ENCODE measurements around the gene TMPRSS9. TPM values are rescaled to one million over a fixed set of nuclear protein-coding genes. Genes with fewer than 3 reads are reported as not detected.
A peak's percentile ranks its signal among the peaks of the same experiment; 100 is the strongest.

TMPRSS9 gene
- total RNA-seq, 4 donors from 2014 or later, result 0.13 to 0.78 TPM; not detected in 2

- no peak overlapping the region for H3K4me3 ChIP-seq (replicated peaks in 1 of 3)
- intact Hi-C loops (cut with DNase I), result no loop called here
- TF ChIP-seq POLR2A (IDR thresholded peaks at IDR 0.05), result no peak
- TF ChIP-seq, protein P1, sequence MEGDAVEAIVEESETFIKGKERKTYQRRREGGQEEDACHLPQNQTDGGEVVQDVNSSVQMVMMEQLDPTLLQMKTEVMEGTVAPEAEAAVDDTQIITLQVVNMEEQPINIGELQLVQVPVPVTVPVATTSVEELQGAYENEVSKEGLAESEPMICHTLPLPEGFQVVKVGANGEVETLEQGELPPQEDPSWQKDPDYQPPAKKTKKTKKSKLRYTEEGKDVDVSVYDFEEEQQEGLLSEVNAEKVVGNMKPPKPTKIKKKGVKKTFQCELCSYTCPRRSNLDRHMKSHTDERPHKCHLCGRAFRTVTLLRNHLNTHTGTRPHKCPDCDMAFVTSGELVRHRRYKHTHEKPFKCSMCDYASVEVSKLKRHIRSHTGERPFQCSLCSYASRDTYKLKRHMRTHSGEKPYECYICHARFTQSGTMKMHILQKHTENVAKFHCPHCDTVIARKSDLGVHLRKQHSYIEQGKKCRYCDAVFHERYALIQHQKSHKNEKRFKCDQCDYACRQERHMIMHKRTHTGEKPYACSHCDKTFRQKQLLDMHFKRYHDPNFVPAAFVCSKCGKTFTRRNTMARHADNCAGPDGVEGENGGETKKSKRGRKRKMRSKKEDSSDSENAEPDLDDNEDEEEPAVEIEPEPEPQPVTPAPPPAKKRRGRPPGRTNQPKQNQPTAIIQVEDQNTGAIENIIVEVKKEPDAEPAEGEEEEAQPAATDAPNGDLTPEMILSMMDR (IDR thresholded peaks at IDR 0.05), result peak in 5 of 6 experiments; percentile 16 to 62 (median 49)
- H3K36me3 ChIP-seq, result no peaks in the 10 kb centered on the region
- DNase-seq, result peak; percentile 49
- H3K9me3 ChIP-seq, result no peaks in the 10 kb centered on the region
- peaks cover 4% of the 10 kb centered on the region for H3K27me3 ChIP-seq
- WGBS, 2 donors, result 24 to 30% methylated on average over 13 to 21 of the region's 22 CpGs
- H3K4me1 ChIP-seq, result no peaks in the 10 kb centered on the region
- H3K27ac ChIP-seq, result no peak overlapping the region
These were observed 44.2 kb upstream of the TMPRSS9 start for GRCh38 chr19:2315818-2316353.

DNA sequence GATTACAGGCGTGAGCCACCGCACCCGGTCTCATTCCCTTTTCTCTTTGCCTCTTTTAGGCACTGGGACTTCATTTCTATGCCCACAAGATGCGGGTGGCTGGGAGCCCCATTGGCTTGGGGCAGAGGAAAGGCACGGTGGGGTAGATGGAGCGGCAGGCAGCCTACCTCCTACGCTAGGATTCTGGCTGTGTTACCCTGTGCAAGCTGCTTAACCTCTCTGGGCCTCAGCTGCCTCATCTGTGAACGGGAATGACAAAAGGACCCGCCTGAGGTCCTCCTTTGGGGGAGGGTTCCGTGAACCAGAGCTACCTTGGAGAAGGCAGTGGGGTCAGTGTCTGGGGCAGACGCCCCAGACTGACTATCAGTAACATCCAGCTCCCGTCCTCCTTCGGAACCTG lies 42.8 kb upstream of the TMPRSS9 start:
- Histone ChIP-seq H3K36me3 (peaks cover 0 to 4% of the 10 kb centered on the region in 2 donors), H3K4me1 (no peaks in the 10 kb centered on the region), H3K4me3 (replicated peaks in 1 of 3) (no peak overlapping the region), H3K27me3 (peaks cover 4% of the 10 kb centered on the region), H3K9me3 (no peaks in the 10 kb centered on the region), H3K27ac (no peak overlapping the region)
- WGBS, 2 donors, result 89 to 93% methylated on average over 13 of the region's 13 CpGs
- intact Hi-C loops (cut with DNase I), result no loop called here
- DNase-seq, result no peak
- TF ChIP-seq, protein P1 (IDR thresholded peaks at IDR 0.05), result no peak
- no peak for TF ChIP-seq POLR2A (IDR thresholded peaks at IDR 0.05)

- Histone ChIP-seq H3K4me1 (no peaks in the 10 kb centered on the region), H3K27ac (no peak overlapping the region), H3K36me3 (peaks cover 0 to 4% of the 10 kb centered on the region in 2 donors), H3K27me3 (peaks cover 3% of the 10 kb centered on the region), H3K9me3 (no peaks in the 10 kb centered on the region), H3K4me3 (replicated peaks in 1 of 3) (no peak overlapping the region)
- intact Hi-C loops (cut with DNase I), result no loop called here
- no peak for DNase-seq
- TF ChIP-seq, protein P1 (IDR thresholded peaks at IDR 0.05), result no peak
- no peak for TF ChIP-seq POLR2A (IDR thresholded peaks at IDR 0.05)
- 66% methylated on average over 15 to 19 of the region's 25 CpGs for WGBS, 2 donors
These were observed 42.3 kb upstream of the TMPRSS9 start for GRCh38 chr19:2317756-2318155.

- no peak overlapping the region for H3K4me3 ChIP-seq (replicated peaks in 1 of 3)
- WGBS, 2 donors, result 85 to 90% methylated on average over 6 of the region's 6 CpGs
These were observed 41.1 kb upstream of the TMPRSS9 start for GRCh38 chr19:2318923-2319322.

GRCh38 chr19:2319551-2319950 lies 40.5 kb upstream of the TMPRSS9 start:
- Histone ChIP-seq H3K27ac (no peak overlapping the region), H3K27me3 (no peaks in the 10 kb centered on the region), H3K36me3 (peaks cover 4 to 8% of the 10 kb centered on the region in 2 donors), H3K4me3 (replicated peaks in 1 of 3) (no peak overlapping the region), H3K4me1 (no peaks in the 10 kb centered on the region), H3K9me3 (no peaks in the 10 kb centered on the region)
- intact Hi-C loops (cut with DNase I), result no loop called here
- 79 to 90% methylated on average over 17 to 20 of the region's 20 CpGs for WGBS, 2 donors
- TF ChIP-seq POLR2A (IDR thresholded peaks at IDR 0.05), result no peak
- TF ChIP-seq, protein P1 (IDR thresholded peaks at IDR 0.05), result no peak
- DNase-seq, result no peak

More at GRCh38 chr19:2318923-2319322, 41.1 kb upstream of the TMPRSS9 start:
- TF ChIP-seq, protein P1 (IDR thresholded peaks at IDR 0.05), result no peak
- no peak for TF ChIP-seq POLR2A (IDR thresholded peaks at IDR 0.05)
- Histone ChIP-seq H3K9me3 (no peaks in the 10 kb centered on the region), H3K27me3 (no peaks in the 10 kb centered on the region), H3K27ac (no peak overlapping the region), H3K4me1 (no peaks in the 10 kb centered on the region), H3K36me3 (peaks cover 4 to 8% of the 10 kb centered on the region in 2 donors)
- intact Hi-C loops (cut with DNase I), result no loop called here
- DNase-seq, result no peak

Measured in thyroid gland (tissue), 4 donors.